Uterus (tissue), 4 donors: ENCODE data around the gene DCTN3. TPM values are rescaled to one million over a fixed set of nuclear protein-coding genes. Genes with fewer than 3 reads are reported as not detected.
"Not testable (repeated sequence)": the region's sequence is repeated elsewhere in the genome, so short reads cannot be mapped to it uniquely, and the experiment has no call there.

Experiments used
- DNase-seq, 2 donors: peaks; one replicate each; pipeline ENCODE4 v3.0.0-alpha.2; 2019 to 2020
- H3K27ac ChIP-seq, 2 donors: fragments of 200-600 bp; sonication (generic); 1 replicate in 1 of 2; 2 replicates in 1 of 2; pipeline ENCODE4 v1.5.1; 2016 to 2018
- H3K27me3 ChIP-seq, 2 donors: fragments of 200-600 bp; sonication (generic); one replicate each; pipeline ENCODE4 v1.5.1; 2018 to 2019; ENCODE audit warnings: control low read depth in 1 of 2
- H3K36me3 ChIP-seq, 2 donors: fragments of 200-600 bp; sonication (generic); one replicate each; pipeline ENCODE4 v1.5.1; 2019; ENCODE audit warnings: control low read depth in 1 of 2
- H3K4me1 ChIP-seq, 2 donors: fragments of 200-600 bp; sonication (generic); one replicate each; pipeline ENCODE4 v1.5.1; 2018 to 2019; ENCODE audit warnings: control low read depth in 1 of 2
- H3K4me3 ChIP-seq, 2 donors: fragments of 200-600 bp; sonication (generic); 1 replicate in 1 of 2; 2 replicates in 1 of 2; pipeline ENCODE4 v1.5.1; 2018 to 2019; ENCODE audit warnings: mild to moderate bottlenecking in 1 of 2
- H3K9me3 ChIP-seq, 2 donors: fragments of 200-600 bp; sonication (generic); one replicate each; pipeline ENCODE4 v1.5.1; 2019; ENCODE audit warnings: control low read depth in 1 of 2
- POLR2A ChIP-seq, 2 donors: fragments of 450-650 bp; IDR thresholded peaks; one replicate each; pipeline ENCODE4 v1.6.1; 2016; ENCODE audit warnings: antibody characterized with exemption in 2 of 2, mild to moderate bottlenecking in 1 of 2, moderate library complexity in 1 of 2
- intact Hi-C: fragments of 100-400 bp; cut with DNase I; formaldehyde crosslinking; loops from one replicate; pipeline ENCODE4 v1.15.1; 2023; ENCODE audit warnings: low total_unique reads
- total RNA-seq, 4 donors: library from RNA; depleted of rRNA in 3 of 4; stranded (reverse); fragments of >200 nt in 3 of 4; gene quantifications; one replicate each; pipeline versions ENCODE4 v1.1.0 to v1.2.4, GENCODE V29; 2014 to 2023
- TF ChIP-seq, protein P1 (sequence below), 4 experiments: fragments of 200-600 bp in 2 of 4; fragments of 450-650 bp in 2 of 4; sonication (generic) in 2 of 4; IDR thresholded peaks; one replicate each; pipeline ENCODE4 v1.5.1; 2016 to 2019; ENCODE audit warnings: antibody characterized with exemption in 4 of 4, mild to moderate bottlenecking in 2 of 4, moderate library complexity in 1 of 4
- donor health status: DM: yes; HTN: yes; CAD: no.

Gene DCTN3
- total RNA-seq, 4 donors from 2014 or later, result 27.7 to 98.0 (median 58.6) TPM

DNA sequence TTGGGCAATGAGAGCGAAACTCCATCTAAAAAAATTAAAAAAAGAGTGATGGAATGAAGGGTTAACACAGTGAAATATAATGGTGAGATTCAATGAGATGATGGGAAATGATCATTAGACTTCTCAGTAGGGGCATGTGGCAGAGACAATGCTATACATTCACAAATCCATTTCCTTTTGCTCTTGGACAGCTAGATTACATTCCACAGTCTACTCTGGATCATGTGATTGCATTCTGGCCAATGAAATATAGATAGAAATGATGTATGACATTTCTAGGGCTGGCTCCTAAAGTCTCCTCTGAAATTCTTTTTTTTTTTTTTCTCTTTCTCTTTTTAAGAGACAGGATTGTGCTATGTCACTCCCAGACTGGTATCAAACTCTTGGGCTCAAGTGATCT is 22.4 kb upstream of the DCTN3 start:
- TF ChIP-seq, protein P1, sequence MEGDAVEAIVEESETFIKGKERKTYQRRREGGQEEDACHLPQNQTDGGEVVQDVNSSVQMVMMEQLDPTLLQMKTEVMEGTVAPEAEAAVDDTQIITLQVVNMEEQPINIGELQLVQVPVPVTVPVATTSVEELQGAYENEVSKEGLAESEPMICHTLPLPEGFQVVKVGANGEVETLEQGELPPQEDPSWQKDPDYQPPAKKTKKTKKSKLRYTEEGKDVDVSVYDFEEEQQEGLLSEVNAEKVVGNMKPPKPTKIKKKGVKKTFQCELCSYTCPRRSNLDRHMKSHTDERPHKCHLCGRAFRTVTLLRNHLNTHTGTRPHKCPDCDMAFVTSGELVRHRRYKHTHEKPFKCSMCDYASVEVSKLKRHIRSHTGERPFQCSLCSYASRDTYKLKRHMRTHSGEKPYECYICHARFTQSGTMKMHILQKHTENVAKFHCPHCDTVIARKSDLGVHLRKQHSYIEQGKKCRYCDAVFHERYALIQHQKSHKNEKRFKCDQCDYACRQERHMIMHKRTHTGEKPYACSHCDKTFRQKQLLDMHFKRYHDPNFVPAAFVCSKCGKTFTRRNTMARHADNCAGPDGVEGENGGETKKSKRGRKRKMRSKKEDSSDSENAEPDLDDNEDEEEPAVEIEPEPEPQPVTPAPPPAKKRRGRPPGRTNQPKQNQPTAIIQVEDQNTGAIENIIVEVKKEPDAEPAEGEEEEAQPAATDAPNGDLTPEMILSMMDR (IDR thresholded peaks at IDR 0.05), result no peak
- no peak for TF ChIP-seq POLR2A (IDR thresholded peaks at IDR 0.05)
- H3K27me3 ChIP-seq, result no peaks in the 10 kb centered on the region

DNA sequence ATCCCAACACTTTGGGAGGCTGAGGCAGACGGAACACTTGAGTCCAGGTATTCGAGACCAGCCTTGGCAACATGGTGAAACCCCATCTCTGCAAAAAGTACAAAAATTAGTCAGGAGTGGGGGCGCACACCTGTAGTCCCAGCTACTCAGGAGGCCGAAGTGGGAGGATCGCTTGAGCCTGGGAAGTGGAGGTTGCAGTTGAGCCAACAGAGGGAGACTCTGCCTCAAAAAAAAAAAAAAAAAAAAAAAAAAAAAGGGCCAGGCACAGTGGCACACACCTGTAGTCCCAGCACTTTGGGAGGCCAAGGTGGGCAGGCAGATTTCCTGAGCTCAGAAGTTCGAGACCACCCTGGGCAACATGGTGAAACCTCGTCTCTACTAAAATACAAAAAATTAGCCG is 19.0 kb upstream of the DCTN3 start:
- DNase-seq, H3K36me3 ChIP-seq, H3K9me3 ChIP-seq, H3K27ac ChIP-seq, H3K4me3 ChIP-seq, intact Hi-C loops, H3K4me1 ChIP-seq, H3K27me3 ChIP-seq: not testable (repeated sequence)

More for the DNA sequence above, 22.4 kb upstream of the DCTN3 start:
- H3K9me3 ChIP-seq, result no peaks in the 10 kb centered on the region
- DNase-seq, result no peak
- H3K36me3 ChIP-seq, result no peaks in the 10 kb centered on the region
- intact Hi-C loops, result loop anchor here (10.0 kb wide), 1 partner anchor 62 kb away; no protein-coding TSS in a partner anchor
- H3K27ac ChIP-seq, result no peak overlapping the region
- no peak overlapping the region for H3K4me3 ChIP-seq
- H3K4me1 ChIP-seq, result no peaks in the 10 kb centered on the region

- H3K36me3 ChIP-seq, result no peaks in the 10 kb centered on the region
- no peak for DNase-seq
- H3K9me3 ChIP-seq, result no peaks in the 10 kb centered on the region
- TF ChIP-seq POLR2A (IDR thresholded peaks at IDR 0.05), result no peak
- TF ChIP-seq, protein P1 (IDR thresholded peaks at IDR 0.05), result no peak
- peak overlapping the region; percentile 63 to 79 for H3K4me3 ChIP-seq
- H3K4me1 ChIP-seq, result no peaks in the 10 kb centered on the region
- peak overlapping the region; percentile 81 to 82 for H3K27ac ChIP-seq
- no peaks in the 10 kb centered on the region for H3K27me3 ChIP-seq
- intact Hi-C loops, result no loop called here
These were observed 17.8 kb upstream of the DCTN3 start for GRCh38 chr9:34638138-34638445.

DNA sequence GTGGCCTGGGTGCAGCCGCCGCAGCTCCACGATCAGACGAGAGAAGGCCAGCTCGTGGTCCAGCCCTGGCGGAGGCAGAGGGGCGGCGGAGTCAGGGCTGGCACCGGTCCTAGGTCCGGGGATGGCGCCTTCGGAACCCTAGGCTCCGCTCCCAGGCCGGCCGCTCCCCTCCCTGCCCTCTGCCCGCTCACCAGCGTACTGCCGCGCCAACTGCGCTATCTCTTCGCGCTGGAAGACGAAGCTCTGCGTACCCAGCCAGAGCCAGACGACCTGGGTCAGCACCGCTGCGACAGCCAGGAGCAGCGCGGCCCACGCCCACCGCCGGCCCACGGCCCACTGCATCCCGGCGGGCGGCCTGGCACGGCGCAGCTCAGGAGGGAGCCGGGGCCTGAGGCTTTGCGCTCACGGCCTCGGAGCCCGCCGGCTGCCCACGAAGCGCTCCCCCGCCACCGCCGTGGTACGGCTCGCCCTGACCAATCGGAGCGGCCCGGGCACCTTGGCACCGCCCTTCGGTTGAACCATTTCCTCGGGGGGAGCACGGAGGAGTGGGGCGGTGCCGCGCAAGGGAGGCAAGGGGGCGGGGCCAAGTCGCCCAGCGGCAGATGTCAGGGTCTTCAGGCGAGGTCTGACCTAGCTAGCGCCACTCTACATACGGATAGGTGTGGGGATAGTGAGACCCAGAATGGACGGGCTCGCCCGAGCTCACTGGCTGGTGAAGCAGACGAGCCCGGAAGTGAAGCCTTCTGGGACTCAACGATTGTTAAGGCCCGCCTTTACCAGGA is 17.3 kb upstream of the DCTN3 start, which contains the start of gene SIGMAR1:
TSS of gene SIGMAR1 (minus strand) at position 432 of the 782 bp plus-strand sequence. CDS start at position 342, 90 bp downstream.
- peak; percentile 62 to 89 for TF ChIP-seq POLR2A (IDR thresholded peaks at IDR 0.05)
- TF ChIP-seq, protein P1 (IDR thresholded peaks at IDR 0.05), result peak in 2 of 4 experiments; percentile 5 to 16
- Histone ChIP-seq H3K36me3 (no peaks in the 10 kb centered on the region), H3K4me3 (peak within 1 kb of the TSS; percentile 63 to 79), H3K4me1 (no peaks in the 10 kb centered on the region), H3K27me3 (no peaks in the 10 kb centered on the region), H3K9me3 (no peaks in the 10 kb centered on the region), H3K27ac (peak within 1 kb of the TSS; percentile 81 to 82)
- peak; percentile 92 to 93 for DNase-seq
- intact Hi-C loops, result no loop called here

- no peak for DNase-seq
- Histone ChIP-seq H3K4me3 (peak overlapping the region; percentile 63 to 79), H3K27me3 (no peaks in the 10 kb centered on the region), H3K9me3 (no peaks in the 10 kb centered on the region), H3K36me3 (no peaks in the 10 kb centered on the region), H3K4me1 (no peaks in the 10 kb centered on the region), H3K27ac (peak overlapping the region; percentile 81 to 82)
- intact Hi-C loops, result no loop called here
- TF ChIP-seq POLR2A (IDR thresholded peaks at IDR 0.05), result no peak
- TF ChIP-seq, protein P1 (IDR thresholded peaks at IDR 0.05), result no peak
These were observed 16.6 kb upstream of the DCTN3 start for GRCh38 chr9:34636791-34637355.
